CD4-positive, alpha-beta T cell treated with Interleukin-1 beta for 1 hour (primary cell): Measurements from ENCODE around the gene C1orf21.

Experiments used
- DNase-seq, 2 donors: peaks; one replicate each; pipeline ENCODE4 v3.0.0-alpha.2; 2020 to 2022

Gene C1orf21

DNA sequence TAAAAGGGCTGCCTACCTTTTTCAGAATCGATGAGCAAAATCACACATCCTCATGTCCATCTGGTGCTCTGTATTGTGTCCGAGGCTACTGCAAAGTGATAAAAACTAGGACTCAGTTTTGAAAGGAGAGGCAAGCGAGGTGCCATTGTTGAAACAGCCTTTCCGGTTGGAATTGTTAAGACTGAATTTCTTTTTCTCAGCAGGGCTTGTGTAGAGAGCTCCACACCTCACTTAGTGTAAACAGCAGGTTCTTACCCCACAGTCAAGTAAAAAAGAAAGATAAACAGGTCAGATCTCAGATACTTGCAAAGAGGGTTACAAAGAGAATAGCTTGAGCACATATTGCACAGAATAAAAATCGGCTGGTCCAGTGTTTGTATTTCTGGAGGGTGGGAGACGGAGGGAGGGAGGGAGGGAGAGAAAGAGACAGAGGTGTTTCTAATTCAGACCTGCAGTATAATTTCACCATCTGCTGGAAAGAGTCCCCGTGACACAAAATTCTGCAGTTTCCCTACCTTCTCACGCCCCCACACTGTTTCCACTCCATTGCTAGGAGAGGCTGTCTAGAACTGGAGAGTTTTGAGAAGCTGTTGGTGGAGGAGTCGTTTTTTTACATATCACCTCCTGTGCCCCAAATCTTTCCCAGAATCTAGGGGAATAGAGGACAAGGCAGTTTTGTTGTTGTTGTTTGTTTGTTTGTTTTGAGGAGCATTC is 285.3 kb downstream of the C1orf21 start:
- DNase-seq: no peak

DNA sequence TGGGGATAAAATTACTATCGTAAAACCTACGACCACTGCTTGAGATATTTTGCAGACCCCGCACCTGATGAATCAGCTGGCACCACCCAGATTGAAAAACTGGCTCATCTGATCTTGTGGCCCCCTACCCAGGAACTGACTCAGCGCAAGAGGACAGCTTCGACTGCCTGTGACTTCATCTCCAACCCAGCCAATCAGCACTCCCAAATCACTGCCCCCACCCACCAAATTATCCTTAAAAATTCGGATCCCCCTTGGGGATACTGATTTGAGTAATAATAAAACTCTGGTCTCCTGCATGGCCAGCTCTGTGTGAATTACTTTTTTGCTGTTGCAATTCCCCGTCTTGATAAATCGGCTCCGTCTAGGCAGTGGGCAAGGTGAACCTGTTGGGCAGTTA is 286.5 kb downstream of the C1orf21 start:
- DNase-seq: no peak

DNA sequence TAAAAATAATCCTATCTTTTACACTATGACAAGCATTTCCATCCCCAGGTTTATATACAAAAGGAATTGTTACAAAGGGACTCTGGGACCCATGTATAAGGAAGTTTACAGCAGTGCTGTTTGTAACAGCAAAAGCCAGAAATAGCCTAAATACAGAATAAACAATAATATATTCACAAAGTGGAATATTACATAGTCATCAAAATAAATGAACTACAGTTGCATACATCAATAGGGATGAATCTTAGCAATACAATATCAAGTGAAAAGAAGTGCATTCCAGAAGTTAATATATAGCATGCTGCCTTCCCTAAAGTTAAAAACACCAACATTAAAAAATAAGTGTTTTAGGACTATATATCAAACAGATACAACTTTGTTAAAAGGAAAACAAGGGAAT is 290.5 kb downstream of the C1orf21 start:
- DNase-seq: no peak
